Stimulated activated CD8-positive, alpha-beta memory T cell treated with anti-CD3 and anti-CD28 coated beads, Interleukin-15, amount 100 ng/mL, for 4 hours (primary cell): Measurements from ENCODE around the gene PSTPIP1.

Experiments
- DNase-seq, 2 donors: peaks; one replicate each; pipeline ENCODE4 v3.0.0-alpha.2; 2020; ENCODE audit warnings: low read depth in 2 of 2

The PSTPIP1 gene

GRCh38 chr15:77018796-77019505 is 24.0 kb downstream of the PSTPIP1 start:
- no peak for DNase-seq

- DNase-seq = no peak
Measured at GRCh38 chr15:77019521-77020331, 24.8 kb downstream of the PSTPIP1 start.

- DNase-seq = no peak
Measured at GRCh38 chr15:77020348-77021087, 25.6 kb downstream of the PSTPIP1 start.

- no peak for DNase-seq
Measured at GRCh38 chr15:77021088-77021481, 26.2 kb downstream of the PSTPIP1 start.

- DNase-seq = no peak
Measured at GRCh38 chr15:77021803-77022381, 27.0 kb downstream of the PSTPIP1 start.

- DNase-seq = no peak
Measured at GRCh38 chr15:77022646-77023575, 28.0 kb downstream of the PSTPIP1 start.

GRCh38 chr15:77023576-77024272 is 28.8 kb downstream of the PSTPIP1 start:
- DNase-seq = no peak

GRCh38 chr15:77024273-77025082 is 29.6 kb downstream of the PSTPIP1 start:
- no peak for DNase-seq

GRCh38 chr15:77025083-77025901 is 30.4 kb downstream of the PSTPIP1 start:
- no peak for DNase-seq

- DNase-seq = no peak
Measured at GRCh38 chr15:77025941-77026411, 31.1 kb downstream of the PSTPIP1 start.

GRCh38 chr15:77026501-77027110 is 31.7 kb downstream of the PSTPIP1 start:
- DNase-seq = no peak

- DNase-seq = no peak
Measured at GRCh38 chr15:77027111-77027696, 32.3 kb downstream of the PSTPIP1 start.

GRCh38 chr15:77027697-77028450 is 32.9 kb downstream of the PSTPIP1 start:
- DNase-seq = no peak

GRCh38 chr15:77028451-77029165 is 33.7 kb downstream of the PSTPIP1 start:
- no peak for DNase-seq

GRCh38 chr15:77029166-77030047 is 34.5 kb downstream of the PSTPIP1 start:
- DNase-seq = no peak
